H1 (cell line): ENCODE measurements around the gene MANEAL. TPM values are rescaled to one million over a fixed set of nuclear protein-coding genes. Genes with fewer than 3 reads are reported as not detected.

Experiments used
- ATF2 ChIP-seq: IDR thresholded peaks from 2 replicates; pipeline ENCODE4 v1.6.1; 2012; ENCODE audit warnings: low read length, inconsistent platforms
- ATF3 ChIP-seq: IDR thresholded peaks from 2 replicates; pipeline ENCODE4 v1.6.1; 2011; ENCODE audit warnings: low read depth, mild to moderate bottlenecking, low read length; ENCODE audit not compliant: insufficient read depth
- CHD7 ChIP-seq: fragments of 300-600 bp; sonication (generic); IDR thresholded peaks from 2 replicates; pipeline ENCODE4 v1.7.1; 2012; ENCODE audit warnings: low read length, moderate library complexity, mild to moderate bottlenecking, inconsistent platforms; ENCODE audit not compliant: insufficient replicate concordance
- CREB1 ChIP-seq: IDR thresholded peaks from 2 replicates; pipeline ENCODE4 v1.6.1; 2012; ENCODE audit warnings: inconsistent platforms
- FOSL1 ChIP-seq: IDR thresholded peaks from 2 replicates; pipeline ENCODE4 v1.6.1; 2011; ENCODE audit warnings: mild to moderate bottlenecking, low read depth, low read length, moderate library complexity; ENCODE audit not compliant: insufficient read depth
- RAD21 ChIP-seq, 2 experiments: IDR thresholded peaks in 1 of 2; conservative IDR thresholded peaks in 1 of 2; 2 replicates each; pipeline ENCODE4 v1.6.1; 2011; ENCODE audit warnings: low read depth in 2 of 2, low read length in 2 of 2, improper control_type of control experiment in 1 of 2, inconsistent platforms in 1 of 2, mild to moderate bottlenecking in 1 of 2, moderate library complexity in 1 of 2
- SIRT6 ChIP-seq: IDR thresholded peaks from one replicate; pipeline ENCODE4 v1.7.1; 2012; ENCODE audit warnings: low read length, inconsistent platforms
- SP2 ChIP-seq: IDR thresholded peaks from 2 replicates; pipeline ENCODE4 v1.6.1; 2012; ENCODE audit warnings: mild to moderate bottlenecking, low read length, inconsistent platforms
- SP4 ChIP-seq: IDR thresholded peaks from 2 replicates; pipeline ENCODE4 v1.6.1; 2012; ENCODE audit warnings: low read length, inconsistent platforms
- YY1 ChIP-seq: IDR thresholded peaks from 2 replicates; pipeline ENCODE4 v1.6.1; 2011; ENCODE audit warnings: low read depth, mild to moderate bottlenecking, low read length
- polyA plus RNA-seq, 7 experiments: library from polyadenylated mRNA; depleted of rRNA in 3 of 7; stranded (reverse) in 5 of 7; unstranded in 2 of 7; fragments of >200 nt in 5 of 7; fragments of 200-250 nt in 2 of 7; gene quantifications; 1 replicate in 5 of 7; 2 replicates in 1 of 7; 4 replicates in 1 of 7; pipeline versions ENCODE4 v1.2.1 to v1.2.3, GENCODE V29; 2011 to 2013; ENCODE audit warnings: missing spikeins in 2 of 7, mixed read lengths in 2 of 7
- total RNA-seq: library from RNA; stranded (reverse); fragmentation: NEBNext Ultra II Directional; extraction: Animal tissue kit (Norgen Biotek cat#: 25700); gene quantifications from 2 replicates; pipeline ENCODE4 v1.2.1, GENCODE V29; 2021

Gene MANEAL
- total and polyA plus RNA-seq, 2 of the 8 experiments (the other 6 are each of a cell fraction or from before 2014, with no cell fraction given), result 4.8 to 7.2 TPM

- no peak for TF ChIP-seq CHD7
- no peak for TF ChIP-seq SIRT6
- TF ChIP-seq SP4, result no peak
- TF ChIP-seq YY1, result no peak
- no peak for TF ChIP-seq RAD21 (IDR thresholded peaks at IDR 0.05 in 1 of 2, conservative IDR thresholded peaks at IDR 0.05 in 1 of 2; ENCODE audit: low read depth in 2 of 2, low read length in 2 of 2)
- TF ChIP-seq ATF3, result no peak
- no peak for TF ChIP-seq ATF2
- TF ChIP-seq FOSL1, result no peak
- no peak for TF ChIP-seq CREB1
- no peak for TF ChIP-seq SP2
These were observed 34.2 kb upstream of the MANEAL start (continued) for GRCh38 chr1:37759451-37759850.
